IMR-90 (cell line): ENCODE measurements around the gene GDPD2. TPM values are rescaled to one million over a fixed set of nuclear protein-coding genes. Genes with fewer than 3 reads are reported as not detected.

Experiments
- ATAC-seq: fragments of 200-7000 bp; cut with Tn5 transposase; 2 replicates; pipeline ENCODE4 v1.9.1; 2020; ENCODE audit warnings: low read depth, mild to moderate bottlenecking, moderate library complexity
- BruUV-seq: library from RNA; stranded (reverse); fragments of 400-500 nt; replicated peaks from 2 replicates; lab custom pipeline; 2021; lab: Mats Ljungman, UMichigan
- CTCF ChIA-PET: fragments of 300-600 bp; formaldehyde crosslinking; extraction: SDS; loops from one replicate; lab custom pipeline; 2021; ENCODE audit warnings: antibody characterized with exemption; lab: Yijun Ruan, JAX
- POLR2A ChIA-PET: fragments of 300-600 bp; sonication (Branson Sonifier 250); formaldehyde crosslinking; loops from one replicate; lab custom pipeline; 2022; ENCODE audit warnings: antibody characterized with exemption; ENCODE audit not compliant: unreplicated experiment; lab: Charles Lee
- DNase-seq: peaks from one replicate; pipeline ENCODE4 v3.0.0; 2013
- H2AFZ ChIP-seq: replicated peaks from 2 replicates; pipeline ENCODE3; 2013; ENCODE audit warnings: low read length, mild to moderate bottlenecking; ENCODE audit not compliant: poor library complexity
- H2AK5ac ChIP-seq: 2 replicates; pipeline ENCODE4 v1.6.1; 2013; ENCODE audit warnings: low read depth, low read length, inconsistent platforms
- H2AK9ac ChIP-seq: replicated peaks from 2 replicates; pipeline ENCODE3; 2013; ENCODE audit warnings: mild to moderate bottlenecking, low read depth, low read length, moderate library complexity; ENCODE audit not compliant: poor library complexity
- H2BK120ac ChIP-seq: 2 replicates; pipeline ENCODE4 v1.6.1; 2013; ENCODE audit warnings: low read depth, low read length, inconsistent platforms
- H2BK15ac ChIP-seq: 3 replicates; pipeline ENCODE4 v1.6.1; 2013; ENCODE audit warnings: low read depth, low read length, inconsistent platforms
- H2BK20ac ChIP-seq: 2 replicates; pipeline ENCODE4 v1.6.1; 2013; ENCODE audit warnings: low read depth, mild to moderate bottlenecking, inconsistent platforms, low read length, moderate library complexity
- H2BK5ac ChIP-seq: 2 replicates; pipeline ENCODE4 v1.6.1; 2013; ENCODE audit warnings: mild to moderate bottlenecking, low read depth, low read length, inconsistent platforms; ENCODE audit not compliant: poor library complexity, severe bottlenecking
- H3K14ac ChIP-seq: replicated peaks from 2 replicates; pipeline ENCODE4 v1.6.1; 2013; ENCODE audit warnings: low read depth, low read length, inconsistent platforms
- H3K18ac ChIP-seq: 2 replicates; pipeline ENCODE4 v1.6.1; 2013; ENCODE audit warnings: low read depth, low read length, control low read depth
- H3K23ac ChIP-seq: 2 replicates; pipeline ENCODE4 v1.6.1; 2013; ENCODE audit warnings: low read depth, low read length, inconsistent platforms
- H3K27ac ChIP-seq: 2 replicates; pipeline ENCODE4 v1.5.1; 2013; ENCODE audit warnings: mild to moderate bottlenecking, control low read depth, low read length; ENCODE audit not compliant: insufficient read depth
- H3K27me3 ChIP-seq: 2 replicates; pipeline ENCODE4 v1.6.1; 2013; ENCODE audit warnings: low read length; ENCODE audit not compliant: control insufficient read depth, insufficient read depth
- H3K36me3 ChIP-seq: 2 replicates; pipeline ENCODE4 v1.6.1; 2013; ENCODE audit warnings: low read length, mixed read lengths; ENCODE audit not compliant: control insufficient read depth, insufficient read depth
- H3K4ac ChIP-seq: 2 replicates; pipeline ENCODE4 v1.6.1; 2013; ENCODE audit warnings: low read depth, low read length, inconsistent platforms
- H3K4me1 ChIP-seq: 2 replicates; pipeline ENCODE4 v1.6.1; 2013; ENCODE audit warnings: low read length, mixed read lengths; ENCODE audit not compliant: control insufficient read depth, insufficient read depth
- H3K4me2 ChIP-seq: 2 replicates; pipeline ENCODE4 v1.6.1; 2013; ENCODE audit warnings: low read depth, mild to moderate bottlenecking, control low read depth, low read length, moderate library complexity
- H3K4me3 ChIP-seq: 2 replicates; pipeline ENCODE4 v1.5.1; 2013; ENCODE audit warnings: low read depth, mild to moderate bottlenecking, control low read depth, low read length, moderate library complexity; ENCODE audit not compliant: insufficient read depth
- H3K56ac ChIP-seq: 2 replicates; pipeline ENCODE4 v1.6.1; 2013; ENCODE audit warnings: low read length, inconsistent platforms; ENCODE audit not compliant: insufficient read depth; ENCODE audit errors: extremely low read depth
- H3K79me1 ChIP-seq, 2 experiments: 2 replicates each; pipeline ENCODE4 v1.6.1; 2013; ENCODE audit warnings: low read length in 2 of 2, inconsistent platforms in 1 of 2, low read depth in 1 of 2
- H3K9ac ChIP-seq: 2 replicates; pipeline ENCODE4 v1.6.1; 2013; ENCODE audit warnings: low read depth, low read length, control low read depth
- H3K9me1 ChIP-seq: 2 replicates; pipeline ENCODE4 v1.6.1; 2013; ENCODE audit warnings: low read length, inconsistent platforms; ENCODE audit not compliant: insufficient read depth
- H3K9me3 ChIP-seq: 2 replicates; pipeline ENCODE4 v1.6.1; 2013; ENCODE audit warnings: low read length; ENCODE audit not compliant: control insufficient read depth, insufficient read depth
- H4K20me1 ChIP-seq: 2 replicates; pipeline ENCODE4 v1.6.1; 2013; ENCODE audit warnings: low read length, inconsistent platforms; ENCODE audit not compliant: insufficient read depth
- H4K5ac ChIP-seq: 2 replicates; pipeline ENCODE4 v1.6.1; 2013; ENCODE audit warnings: mild to moderate bottlenecking, low read depth, low read length, control low read depth
- H4K8ac ChIP-seq, 2 experiments: 2 replicates each; pipeline ENCODE4 v1.6.1; 2013; ENCODE audit warnings: low read depth in 2 of 2, low read length in 2 of 2, control low read depth in 1 of 2, inconsistent platforms in 1 of 2
- H4K91ac ChIP-seq: 2 replicates; pipeline ENCODE4 v1.6.1; 2013; ENCODE audit warnings: low read depth, low read length, inconsistent platforms; ENCODE audit not compliant: insufficient read depth
- CEBPB ChIP-seq: IDR thresholded peaks from 2 replicates; pipeline ENCODE4 v1.6.1; 2012; ENCODE audit warnings: low read depth, low read length, improper control_type of control experiment
- CHD1 ChIP-seq: IDR thresholded peaks from 2 replicates; pipeline ENCODE4 v1.6.1; 2012; ENCODE audit warnings: low read depth, low read length, improper control_type of control experiment
- MAFK ChIP-seq: IDR thresholded peaks from 2 replicates; pipeline ENCODE4 v1.6.1; 2012; ENCODE audit warnings: low read depth, low read length, improper control_type of control experiment
- NFE2L2 ChIP-seq: fragments of 150-350 bp; IDR thresholded peaks from 2 replicates; pipeline ENCODE4 v1.6.1; 2016; ENCODE audit warnings: low read depth, mild to moderate bottlenecking, low read length
- POLR2A ChIP-seq: IDR thresholded peaks from 2 replicates; pipeline ENCODE4 v1.6.1; 2012; ENCODE audit warnings: mild to moderate bottlenecking, low read depth, low read length
- RAD21 ChIP-seq: IDR thresholded peaks from 2 replicates; pipeline ENCODE4 v1.6.1; 2012; ENCODE audit warnings: low read length, improper control_type of control experiment
- RFX5 ChIP-seq: IDR thresholded peaks from 2 replicates; pipeline ENCODE4 v1.8.0; 2012; ENCODE audit warnings: low read depth, mild to moderate bottlenecking, low read length, moderate library complexity
- WGBS, 2 experiments: methylation state at CpG; one replicate each; pipeline versions ENCODE4 v1.1.5 to v1.1.7; 2013; ENCODE audit warnings: missing lambda C conversion rate in 2 of 2; ENCODE audit not compliant: insufficient read length in 1 of 2; ENCODE audit errors: extremely low coverage in 2 of 2; 5-methylcytosine and 5-hydroxymethylcytosine counted together
- dilution Hi-C: fragments of 300-500 bp; cut with HindIII; formaldehyde crosslinking; loops from one replicate; pipeline ENCODE4 v1.14.3; 2018; ENCODE audit warnings: low sequenced_read_pairs; ENCODE audit not compliant: unreplicated experiment
- in situ Hi-C: fragments of 300-500 bp; cut with MboI; formaldehyde crosslinking; loops from 3 replicates; pipeline ENCODE4 v1.14.3; 2019; ENCODE audit warnings: low sequenced_read_pairs, inconsistent platforms, mixed read lengths
- intact Hi-C: fragments of 100-400 bp; cut with micrococcal nuclease; formaldehyde crosslinking; loops from 2 replicates; pipeline ENCODE4 v1.10.0; 2022
- polyA plus RNA-seq, 3 experiments: library from polyadenylated mRNA; depleted of rRNA; stranded (reverse); fragments of >200 nt; gene quantifications; 2 replicates each; pipeline ENCODE4 v1.2.3, GENCODE V29; 2012; ENCODE audit warnings: low replicate concordance in 1 of 3
- total RNA-seq: library from RNA; depleted of rRNA; stranded (reverse); fragments of >200 nt; gene quantifications from 2 replicates; pipeline ENCODE4 v1.2.3, GENCODE V29; 2012
- TF ChIP-seq, protein P1 (sequence below): fragments of 150-350 bp; IDR thresholded peaks from 2 replicates; pipeline ENCODE4 v1.6.1; 2017; ENCODE audit warnings: mild to moderate bottlenecking, antibody characterized with exemption, low read length, low read depth
- TF ChIP-seq, protein P2 (sequence below): fragments of 150-350 bp; IDR thresholded peaks from 2 replicates; pipeline ENCODE4 v1.6.1; 2016; ENCODE audit warnings: low read depth, mild to moderate bottlenecking, low read length, moderate library complexity, borderline replicate concordance
- TF ChIP-seq, protein P3 (sequence below): conservative IDR thresholded peaks from 2 replicates; pipeline ENCODE4 v1.5.1; 2012; ENCODE audit warnings: mild to moderate bottlenecking, low read depth, low read length, improper control_type of control experiment

The GDPD2 gene
- total and polyA plus RNA-seq, 2 of the 4 experiments (the other 2 are of a cell fraction): not detected

DNA sequence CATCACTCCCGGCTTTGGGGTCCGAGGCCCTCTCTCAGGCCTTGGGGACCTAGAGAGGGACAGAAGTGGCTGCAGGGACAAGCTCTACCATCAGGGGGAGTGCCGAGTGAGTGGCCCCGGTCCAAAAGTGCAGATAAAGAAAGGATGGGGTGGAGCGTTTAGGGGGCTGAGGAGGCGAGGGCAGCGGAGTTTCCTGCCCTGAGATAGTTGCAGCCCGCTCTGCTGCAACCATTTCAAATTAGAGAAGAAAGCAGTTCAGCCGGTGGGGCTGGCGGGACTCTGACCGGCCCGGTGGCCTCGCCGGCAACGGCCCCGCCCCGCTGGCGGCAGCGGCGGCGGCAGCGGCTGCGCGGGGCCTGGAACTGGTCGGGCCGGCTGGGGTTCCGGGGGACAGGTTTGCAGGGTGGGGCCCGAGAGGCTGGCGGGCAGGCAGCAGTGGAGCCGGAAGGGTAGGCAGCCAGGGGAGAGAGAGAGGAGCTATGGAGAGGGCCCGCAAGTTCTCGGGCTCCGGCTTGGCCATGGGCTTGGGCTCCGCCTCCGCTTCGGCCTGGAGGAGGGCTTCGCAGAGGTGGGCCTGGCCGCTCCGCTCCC, 29.1 kb downstream of the GDPD2 start (continued):
- TF ChIP-seq CHD1 (no peak), RFX5 (no peak)

GRCh38 chrX:70453024-70453618, 30.0 kb downstream of the GDPD2 start:
- Histone ChIP-seq H3K4me2 (peak overlapping the region; percentile 85), H3K14ac (no peak overlapping the region), H3K4me1 (no peaks in the 10 kb centered on the region), H3K56ac (no peak overlapping the region), H2BK20ac (no peak overlapping the region), H3K79me1 (peaks cover 0 to 19% of the 10 kb centered on the region in 2 experiments; a peak in 2 of 4 replicates), H3K9ac (peak overlapping the region; percentile 44; the same call in 1 of the 2 replicates), H4K5ac (no peak overlapping the region), H3K27ac (no peak overlapping the region), H4K91ac (no peak overlapping the region), H2BK15ac (no peak overlapping the region), H2AFZ (peak overlapping the region; percentile 92), H4K20me1 (no peaks in the 10 kb centered on the region), H2BK120ac (no peak overlapping the region), H4K8ac (peak overlapping the region in 1 of 2 experiments; percentile 35; a peak in 2 of 4 replicates), H3K9me3 (no peaks in the 10 kb centered on the region; the same call in 1 of the 2 replicates), H3K9me1 (no peaks in the 10 kb centered on the region), H3K4me3 (no peak overlapping the region; the same call in 1 of the 2 replicates), H3K18ac (no peak overlapping the region), H2BK5ac (no peak overlapping the region), H2AK9ac (peak overlapping the region; percentile 22), H3K4ac (no peak overlapping the region), H3K27me3 (no peaks in the 10 kb centered on the region; the same call in 1 of the 2 replicates), H3K23ac (no peak overlapping the region), H3K36me3 (no peaks in the 10 kb centered on the region), H2AK5ac (no peak overlapping the region)
- dilution Hi-C loops: no loop called here
- WGBS, 2 experiments: no CpG with 5 or more reads among the region's 5 CpGs
- intact Hi-C loops: loop anchor here (10.0 kb wide), 1 partner anchor 512 kb away; no protein-coding TSS in a partner anchor
- ChIA-PET POLR2A (no interaction called here), CTCF (no interaction called here)
- no TSS peak for BruUV-seq
- no peak for DNase-seq
- ATAC-seq: no peak
- TF ChIP-seq NFE2L2 (no peak), CEBPB (no peak), RAD21 (no peak), MAFK (no peak), POLR2A (no peak)
- TF ChIP-seq, protein P1, sequence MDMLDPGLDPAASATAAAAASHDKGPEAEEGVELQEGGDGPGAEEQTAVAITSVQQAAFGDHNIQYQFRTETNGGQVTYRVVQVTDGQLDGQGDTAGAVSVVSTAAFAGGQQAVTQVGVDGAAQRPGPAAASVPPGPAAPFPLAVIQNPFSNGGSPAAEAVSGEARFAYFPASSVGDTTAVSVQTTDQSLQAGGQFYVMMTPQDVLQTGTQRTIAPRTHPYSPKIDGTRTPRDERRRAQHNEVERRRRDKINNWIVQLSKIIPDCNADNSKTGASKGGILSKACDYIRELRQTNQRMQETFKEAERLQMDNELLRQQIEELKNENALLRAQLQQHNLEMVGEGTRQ: no peak
- TF ChIP-seq, protein P2, sequence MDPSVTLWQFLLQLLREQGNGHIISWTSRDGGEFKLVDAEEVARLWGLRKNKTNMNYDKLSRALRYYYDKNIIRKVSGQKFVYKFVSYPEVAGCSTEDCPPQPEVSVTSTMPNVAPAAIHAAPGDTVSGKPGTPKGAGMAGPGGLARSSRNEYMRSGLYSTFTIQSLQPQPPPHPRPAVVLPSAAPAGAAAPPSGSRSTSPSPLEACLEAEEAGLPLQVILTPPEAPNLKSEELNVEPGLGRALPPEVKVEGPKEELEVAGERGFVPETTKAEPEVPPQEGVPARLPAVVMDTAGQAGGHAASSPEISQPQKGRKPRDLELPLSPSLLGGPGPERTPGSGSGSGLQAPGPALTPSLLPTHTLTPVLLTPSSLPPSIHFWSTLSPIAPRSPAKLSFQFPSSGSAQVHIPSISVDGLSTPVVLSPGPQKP: no peak
- TF ChIP-seq, protein P3, sequence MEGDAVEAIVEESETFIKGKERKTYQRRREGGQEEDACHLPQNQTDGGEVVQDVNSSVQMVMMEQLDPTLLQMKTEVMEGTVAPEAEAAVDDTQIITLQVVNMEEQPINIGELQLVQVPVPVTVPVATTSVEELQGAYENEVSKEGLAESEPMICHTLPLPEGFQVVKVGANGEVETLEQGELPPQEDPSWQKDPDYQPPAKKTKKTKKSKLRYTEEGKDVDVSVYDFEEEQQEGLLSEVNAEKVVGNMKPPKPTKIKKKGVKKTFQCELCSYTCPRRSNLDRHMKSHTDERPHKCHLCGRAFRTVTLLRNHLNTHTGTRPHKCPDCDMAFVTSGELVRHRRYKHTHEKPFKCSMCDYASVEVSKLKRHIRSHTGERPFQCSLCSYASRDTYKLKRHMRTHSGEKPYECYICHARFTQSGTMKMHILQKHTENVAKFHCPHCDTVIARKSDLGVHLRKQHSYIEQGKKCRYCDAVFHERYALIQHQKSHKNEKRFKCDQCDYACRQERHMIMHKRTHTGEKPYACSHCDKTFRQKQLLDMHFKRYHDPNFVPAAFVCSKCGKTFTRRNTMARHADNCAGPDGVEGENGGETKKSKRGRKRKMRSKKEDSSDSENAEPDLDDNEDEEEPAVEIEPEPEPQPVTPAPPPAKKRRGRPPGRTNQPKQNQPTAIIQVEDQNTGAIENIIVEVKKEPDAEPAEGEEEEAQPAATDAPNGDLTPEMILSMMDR: no peak
- in situ Hi-C loops: no loop called here
